Right ventricle myocardium superior (tissue), 1 donor: ENCODE results near the gene MAP7D1. TPM values are rescaled to one million over a fixed set of nuclear protein-coding genes. Genes with fewer than 3 reads are reported as not detected.

Experiments
- ATAC-seq: fragments of 200-7000 bp; cut with Tn5 transposase; one replicate; pipeline ENCODE4 v1.9.1; 2020; ENCODE audit warnings: mild to moderate bottlenecking; ENCODE audit not compliant: poor library complexity
- DNase-seq: peaks from one replicate; pipeline ENCODE4 v3.0.0-alpha.2; 2020
- intact Hi-C: fragments of 100-400 bp; cut with DNase I; formaldehyde crosslinking; loops from one replicate; pipeline ENCODE4 v1.11.2; 2022
- long read RNA-seq: library from polyadenylated mRNA; unstranded; transcript quantifications from one replicate; pipeline ENCODE4 v2.0.0, GENCODE V29; 2021
- total RNA-seq: library from RNA; stranded (reverse); fragmentation: NEBNext Ultra II Directional; extraction: Animal tissue kit (Norgen Biotek cat#: 25700); gene quantifications from one replicate; pipeline ENCODE4 v1.2.1, GENCODE V29; 2021
- donor health status: DM: no; HTN: yes; CAD: no; lungs with severe emphysema.

The MAP7D1 gene
- total RNA-seq = 390 TPM
- long read RNA-seq, transcript MAP7D1-203 (18 exons, 3,238 nt) = major isoform, 148 of 878 reads
- long read RNA-seq, transcript MAP7D1-204 (17 exons, 3,324 nt) = minor isoform, 17 of 878 reads
- long read RNA-seq, transcript MAP7D1-201 (16 exons, 3,456 nt) = minor isoform, 89 of 878 reads
- long read RNA-seq, partial matches to known transcripts = 225 of 878 reads
- long read RNA-seq, other reads (novel, unspliced or antisense) = 398 of 878 reads

DNA sequence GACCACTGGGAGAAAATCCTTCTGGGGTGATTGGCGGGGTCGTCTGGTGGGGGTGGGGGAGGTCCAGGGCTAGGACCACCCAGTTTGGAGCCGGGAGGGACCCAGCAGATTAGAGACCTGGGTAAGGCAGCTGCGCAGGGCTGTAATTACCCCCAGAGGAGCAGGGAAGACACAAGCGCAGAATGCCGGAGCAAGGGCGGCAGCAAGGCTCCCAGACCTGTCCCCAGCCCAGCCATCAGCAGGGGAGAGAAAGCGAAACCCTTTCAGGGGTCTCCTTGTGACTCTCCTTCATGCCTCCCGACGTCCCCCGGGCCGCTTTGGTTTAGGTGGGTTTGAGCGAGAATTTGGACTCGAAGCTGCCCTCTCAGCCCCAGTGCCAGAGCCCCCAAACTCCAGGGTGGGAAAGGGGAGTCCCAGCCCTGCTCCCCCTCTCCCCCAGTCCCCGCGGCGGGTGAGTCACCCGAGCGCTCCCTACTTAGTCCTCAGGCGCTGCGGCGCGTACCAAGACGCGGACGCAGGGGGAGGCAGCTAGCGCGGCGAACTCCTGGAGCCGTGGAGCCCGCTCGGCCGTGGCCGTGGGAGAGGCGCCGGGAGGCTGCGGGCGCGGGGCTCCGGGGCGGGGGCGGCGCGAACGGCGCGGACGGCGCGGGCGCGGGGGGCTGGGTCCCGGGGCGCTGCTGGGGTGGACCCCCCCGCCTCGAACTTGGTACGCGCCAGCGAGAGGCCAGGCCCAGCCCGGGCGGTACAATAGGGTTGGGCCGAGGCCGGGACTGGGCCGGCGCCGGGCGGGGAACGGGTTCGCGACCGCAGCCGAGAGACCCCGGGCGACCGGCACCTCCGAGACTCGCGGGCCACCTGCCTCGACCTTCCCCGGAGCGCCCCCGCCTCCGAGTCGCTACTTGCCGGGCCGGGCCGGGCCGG, at the start of gene MAP7D1:
Gene MAP7D1, plus strand, starts transcription at position 753 of the 921 bp plus-strand sequence. CDS start 258 bp downstream, outside the sequence.
- intact Hi-C loops = loop anchor here (2.0 to 10.0 kb wide), 3 partner anchors 33 to 132 kb away; partner anchors contain the start of gene THRAP3
- DNase-seq (peak; percentile 94), ATAC-seq (peak; percentile 68)

DNA sequence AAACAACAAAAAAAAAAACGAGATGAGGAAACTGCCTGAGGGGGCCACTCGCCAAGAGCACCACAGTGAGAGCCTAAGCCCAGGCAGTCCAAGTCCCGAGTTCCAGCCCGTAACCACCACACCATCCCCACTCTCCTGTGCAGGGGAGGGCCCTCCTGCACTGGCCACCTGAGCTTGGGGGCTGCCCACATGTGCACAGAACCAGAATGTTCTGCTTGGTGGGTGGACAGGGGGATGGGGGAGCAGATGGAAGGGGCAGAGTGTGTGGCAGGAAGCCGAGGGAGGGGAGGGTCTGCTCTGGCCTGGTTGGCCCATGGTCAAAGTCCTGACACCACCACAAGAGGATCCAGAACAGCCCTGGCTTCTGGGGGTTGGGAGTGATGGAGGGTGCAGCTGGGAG, 49.7 kb upstream of the MAP7D1 start:
- ATAC-seq = no peak
- intact Hi-C loops = no loop called here
- DNase-seq = no peak

DNA sequence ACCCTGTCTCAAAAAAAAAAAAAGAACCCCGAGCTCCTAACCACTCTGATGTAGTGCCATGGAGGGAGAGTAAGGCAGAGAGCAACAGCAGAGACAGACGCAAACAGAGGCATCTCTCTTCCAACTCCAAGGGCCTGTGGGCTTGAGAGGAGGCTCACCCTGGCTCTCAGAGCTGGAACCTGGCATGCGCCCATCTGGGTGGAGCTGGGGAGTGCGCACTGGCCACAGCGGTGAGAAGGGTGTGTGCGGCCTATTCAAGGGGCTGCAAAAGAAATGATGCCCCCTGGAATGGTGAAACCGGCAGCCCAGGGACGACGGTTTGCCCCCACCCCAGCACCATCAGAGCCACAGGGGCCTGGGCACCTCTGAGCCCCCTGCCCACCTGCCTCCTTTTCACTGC, 48.6 kb upstream of the MAP7D1 start:
- DNase-seq = no peak
- ATAC-seq = no peak
- intact Hi-C loops = no loop called here

DNA sequence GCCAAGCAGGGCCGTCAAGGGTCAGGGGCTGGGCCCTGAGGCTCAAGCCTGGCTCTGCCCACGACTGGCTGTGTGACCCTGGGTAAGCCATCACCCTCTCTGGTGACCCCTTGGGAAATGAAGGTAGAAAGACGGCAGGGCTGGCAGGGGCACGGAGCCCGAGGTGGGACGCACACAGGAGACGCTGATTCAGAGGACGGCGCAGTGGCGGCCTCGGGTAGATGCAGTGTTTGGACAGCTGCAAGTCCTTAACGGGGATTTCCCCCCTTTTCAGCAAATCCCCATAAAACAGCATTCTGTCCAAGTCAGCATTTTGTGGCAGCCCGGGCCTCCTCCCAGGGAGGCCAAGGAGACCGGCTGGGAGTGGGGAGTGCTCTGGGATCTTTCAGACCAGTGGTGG, 47.6 kb upstream of the MAP7D1 start:
- no peak for DNase-seq
- ATAC-seq = no peak
- intact Hi-C loops = no loop called here

DNA sequence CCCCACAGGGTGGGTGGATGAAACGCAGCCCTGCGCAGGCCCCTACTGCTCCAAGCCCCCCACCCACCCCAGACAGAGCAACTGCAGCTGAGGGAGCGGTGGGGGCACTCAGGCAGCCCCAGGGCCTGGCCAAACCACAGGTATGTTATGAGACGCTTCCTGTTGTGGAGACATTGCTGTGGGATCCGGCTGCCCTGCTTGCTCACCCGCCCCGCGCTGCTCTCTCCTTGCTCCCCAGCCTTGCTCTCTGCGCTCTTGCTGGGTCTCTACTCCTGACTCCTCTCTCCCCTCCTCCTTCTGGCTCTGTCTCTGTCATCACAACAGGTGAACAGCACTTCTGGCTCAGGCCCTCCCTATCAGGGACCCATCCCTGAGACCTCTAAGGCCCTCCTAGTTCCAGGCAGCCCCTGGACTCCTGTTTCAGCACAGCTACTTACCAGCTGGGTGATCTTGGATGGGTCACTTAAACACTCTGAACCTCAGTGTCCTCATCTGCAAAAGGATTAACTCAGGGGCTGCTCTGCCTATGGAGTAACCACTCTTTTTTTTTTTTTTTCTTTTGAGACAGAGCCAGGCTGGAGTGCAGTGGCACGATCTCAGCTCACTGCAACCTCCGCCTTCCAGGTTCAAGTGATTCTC, 46.8 kb upstream of the MAP7D1 start:
- intact Hi-C loops = no loop called here
- ATAC-seq (no peak), DNase-seq (no peak)

DNA sequence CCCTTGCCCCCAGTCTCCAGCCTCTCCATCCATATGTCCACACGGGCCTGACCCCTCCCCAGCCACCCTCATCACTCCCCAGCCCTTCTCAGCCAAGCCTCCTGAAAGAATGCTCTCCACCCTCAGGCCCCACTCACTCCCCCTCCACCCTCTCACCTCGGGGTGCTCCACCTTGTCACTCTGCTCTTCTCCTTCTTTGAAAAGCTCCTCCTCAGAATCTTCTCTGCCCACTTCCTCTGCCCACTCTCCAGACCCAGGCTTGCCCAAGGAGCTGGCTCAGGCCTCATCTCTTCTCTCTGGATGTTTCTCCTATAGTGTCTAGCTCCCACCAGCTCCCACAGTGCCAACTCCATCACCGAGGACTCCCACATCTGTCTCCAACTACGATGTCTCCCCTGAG, 44.8 kb upstream of the MAP7D1 start:
- no peak for DNase-seq
- no peak for ATAC-seq
- intact Hi-C loops = no loop called here

DNA sequence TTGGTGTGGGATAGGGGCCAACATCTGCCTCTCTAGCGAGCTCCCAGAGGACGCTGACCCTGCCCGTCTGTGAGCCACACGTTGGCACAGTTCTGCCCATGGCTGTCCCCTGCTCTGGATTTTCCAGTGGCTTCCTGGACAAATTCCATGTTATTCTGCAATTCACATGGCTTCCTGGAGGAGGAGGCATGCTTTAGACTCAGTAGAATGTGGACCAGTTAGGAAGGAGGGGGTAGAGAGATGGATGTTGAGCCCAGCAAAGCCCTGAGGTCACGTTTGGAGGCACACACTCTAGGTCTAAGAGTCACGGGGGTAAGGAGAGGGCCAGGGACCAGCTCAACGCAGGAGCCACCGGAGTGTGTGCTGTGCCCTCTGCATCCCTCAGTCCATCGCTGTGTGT, 43.1 kb upstream of the MAP7D1 start:
- ATAC-seq (no peak), DNase-seq (no peak)
- intact Hi-C loops = no loop called here

DNA sequence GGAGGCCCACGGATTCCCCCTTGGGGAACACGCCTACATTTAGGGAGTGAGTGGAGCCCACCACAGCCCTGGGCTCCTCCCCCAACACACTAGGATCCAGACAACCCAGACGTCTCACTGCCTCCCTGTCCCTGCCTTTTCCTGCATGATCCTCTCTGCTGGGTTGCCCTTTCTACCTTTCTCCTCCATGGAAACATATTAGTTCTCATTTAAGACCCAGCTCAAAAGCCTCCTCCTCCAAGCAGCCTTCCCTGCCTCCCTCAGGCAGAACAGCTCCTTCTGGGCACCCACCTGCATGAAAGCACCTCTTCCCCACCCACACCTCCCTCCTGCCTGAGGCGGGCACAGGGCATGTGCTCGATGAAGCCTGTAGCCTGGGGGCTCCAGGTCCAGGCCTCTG, 41.6 kb upstream of the MAP7D1 start:
- no peak for DNase-seq
- ATAC-seq = no peak
- intact Hi-C loops = no loop called here

DNA sequence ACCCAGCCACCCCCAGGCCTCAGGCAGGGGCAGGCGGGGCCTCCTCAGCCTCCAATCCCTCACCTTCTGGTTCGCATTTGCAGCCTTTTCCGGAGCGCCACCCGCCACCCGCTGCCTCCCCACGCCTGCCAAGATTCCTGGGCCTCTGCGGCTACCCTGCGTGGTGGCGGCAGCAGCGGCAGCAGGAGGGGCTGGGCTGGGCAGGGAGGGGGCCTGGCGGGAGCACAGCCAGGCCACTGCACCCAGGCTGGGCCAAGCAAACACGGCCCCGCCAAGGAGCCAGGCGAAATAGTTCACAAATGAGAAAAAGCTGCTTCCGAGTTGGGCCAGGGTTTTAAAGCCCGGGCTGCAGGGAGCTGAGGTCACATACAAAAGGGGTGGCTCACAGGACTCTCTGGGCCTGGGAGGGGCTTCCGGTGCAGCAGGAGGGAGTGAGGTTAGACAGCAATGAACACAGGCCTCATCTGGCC, 40.7 kb upstream of the MAP7D1 start:
- ATAC-seq = peak; percentile 44
- peak; percentile 58 for DNase-seq
- intact Hi-C loops = no loop called here

DNA sequence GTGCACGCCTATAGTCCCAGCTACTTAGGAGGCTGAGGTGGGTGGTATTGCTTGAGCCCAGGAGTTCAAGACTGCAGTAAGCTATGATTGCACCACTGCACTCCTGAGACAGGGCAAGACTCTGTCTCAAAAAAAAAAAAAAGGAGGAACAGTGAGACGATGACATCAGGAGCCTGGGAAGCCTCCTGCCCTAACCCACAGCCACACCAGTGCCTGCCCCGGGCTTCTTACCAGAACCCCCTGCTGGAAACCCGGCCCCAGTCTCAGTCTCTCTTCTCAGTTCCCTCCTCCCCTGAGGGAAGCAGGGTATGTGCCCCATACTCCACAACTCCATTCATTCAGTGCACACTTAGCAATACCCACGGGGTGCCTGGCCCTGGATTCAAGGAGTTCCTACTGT, 40.0 kb upstream of the MAP7D1 start:
- no peak for DNase-seq
- peak; percentile 47 for ATAC-seq
- intact Hi-C loops = no loop called here

DNA sequence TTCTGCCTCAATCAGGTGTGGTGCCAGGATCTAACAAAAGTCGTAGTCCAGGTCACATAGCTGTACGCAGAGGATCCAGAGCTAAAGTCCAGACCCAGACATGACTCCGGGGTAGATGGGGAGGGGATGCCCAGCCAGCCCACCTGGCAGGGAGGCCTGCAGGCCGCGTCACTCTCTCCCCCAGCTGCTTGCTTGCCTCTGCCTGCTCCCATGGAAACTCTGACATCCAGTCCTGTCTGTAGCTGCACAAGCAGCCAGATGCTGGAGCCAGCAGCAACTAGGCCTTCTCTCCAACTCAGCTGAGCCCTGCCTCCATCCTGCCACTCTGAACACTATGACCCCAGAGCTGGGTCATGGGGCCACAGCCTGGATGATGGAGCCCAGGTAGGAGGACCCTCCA, 39.1 kb upstream of the MAP7D1 start:
- no peak for DNase-seq
- no peak for ATAC-seq
- intact Hi-C loops = no loop called here

DNA sequence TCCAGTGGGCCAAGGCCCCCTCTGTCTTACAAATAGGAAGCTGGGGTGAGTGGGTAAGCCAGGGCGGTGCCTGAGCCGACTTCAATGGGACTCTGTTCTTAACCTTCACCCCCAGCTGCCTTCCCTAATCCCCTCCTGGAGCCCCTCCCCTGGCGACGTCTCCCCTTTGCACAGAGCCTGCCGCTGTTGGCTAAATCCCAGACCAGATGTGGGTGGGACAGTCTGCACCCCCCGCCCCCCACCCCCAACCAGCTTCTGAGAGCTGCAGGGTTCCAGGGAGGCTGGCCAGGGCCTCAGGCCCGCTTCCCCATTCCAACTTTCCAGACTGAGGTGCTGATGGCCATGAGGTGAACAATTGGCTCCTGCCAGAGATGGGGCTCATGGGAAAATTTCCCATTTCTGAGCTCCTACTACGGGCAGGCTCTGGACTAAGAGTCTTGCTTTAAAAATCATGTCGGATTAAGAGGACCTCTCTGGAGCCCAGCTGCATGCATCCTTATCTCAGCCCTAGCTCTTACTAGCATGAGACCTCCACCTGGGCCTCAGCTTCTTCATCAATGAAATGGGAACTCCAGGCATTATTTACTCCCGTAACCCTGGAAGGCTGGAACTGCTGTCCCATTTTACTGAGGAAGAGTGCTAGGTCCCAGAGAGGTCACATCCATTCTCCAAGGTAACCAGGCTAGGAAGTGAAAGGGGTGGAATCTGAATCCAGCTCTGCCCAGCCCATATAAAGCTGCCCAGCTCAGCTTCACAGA, 37.3 kb upstream of the MAP7D1 start:
- DNase-seq = no peak
- no peak for ATAC-seq
- intact Hi-C loops = no loop called here

DNA sequence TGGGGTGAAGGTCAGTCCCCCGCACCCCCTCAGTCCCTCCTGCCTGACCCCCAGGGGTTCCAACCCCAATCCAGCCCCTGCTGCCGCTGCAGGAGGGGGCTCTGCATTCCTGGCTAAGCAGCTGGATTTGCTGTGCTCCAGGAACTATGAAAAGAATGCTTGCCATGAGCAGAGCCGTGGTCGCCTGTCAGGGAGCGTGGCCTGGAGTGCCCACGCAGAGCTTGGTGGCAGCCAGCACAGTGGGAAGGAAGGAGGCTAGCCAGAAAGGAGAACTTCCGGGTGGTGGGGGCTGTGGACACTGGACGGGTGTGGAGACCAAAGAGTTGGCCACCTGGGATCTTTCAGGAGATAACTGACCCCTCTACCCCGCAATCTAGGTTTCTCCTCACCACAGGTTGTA, 36.5 kb upstream of the MAP7D1 start:
- intact Hi-C loops = no loop called here
- ATAC-seq (no peak), DNase-seq (no peak)

DNA sequence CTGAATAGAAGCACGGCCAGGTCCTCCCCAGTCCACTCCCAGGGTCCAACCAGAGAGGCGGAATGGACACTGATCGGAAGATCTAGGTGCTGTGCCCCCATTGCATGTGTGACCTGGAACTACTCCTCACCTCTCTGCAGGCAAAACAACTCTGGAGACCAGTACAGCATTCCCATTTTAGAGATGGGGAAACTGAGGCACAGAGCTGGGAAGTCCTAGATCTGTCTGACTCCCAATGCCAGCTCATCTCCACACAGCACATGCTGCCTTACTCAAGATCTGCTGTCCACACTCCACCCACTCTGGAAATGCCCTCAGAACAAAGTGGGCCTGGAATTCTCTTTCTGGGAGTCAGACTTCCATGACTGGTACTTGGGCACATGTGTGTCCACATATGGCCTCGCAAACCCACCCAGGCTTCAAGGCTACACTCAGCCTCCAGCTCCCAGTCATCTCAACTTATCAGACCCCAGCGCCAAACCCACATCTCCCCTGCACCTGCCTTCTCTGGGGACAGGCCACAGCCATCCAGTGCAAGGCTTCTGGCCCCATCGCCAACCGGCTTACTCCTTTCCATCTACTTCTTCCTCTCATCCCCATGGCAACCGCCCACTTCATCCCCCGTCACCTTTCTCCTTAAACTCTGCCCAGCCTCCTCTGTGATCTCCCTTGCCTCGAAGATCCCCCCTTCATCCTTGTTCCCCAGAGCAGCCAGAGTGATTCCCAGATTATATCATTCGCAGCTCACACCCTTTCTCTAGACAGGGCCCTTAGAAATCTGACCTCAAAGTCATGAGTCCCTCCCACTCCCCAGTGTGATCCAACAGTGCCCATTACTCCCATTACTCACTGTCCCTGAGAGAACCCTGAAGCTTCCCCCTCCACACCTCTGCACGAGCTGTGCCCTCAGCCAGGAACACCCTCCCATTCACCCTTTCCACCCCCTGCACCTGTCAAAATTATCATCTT, 33.6 kb upstream of the MAP7D1 start:
- DNase-seq = no peak
- no peak for ATAC-seq
- intact Hi-C loops = no loop called here

DNA sequence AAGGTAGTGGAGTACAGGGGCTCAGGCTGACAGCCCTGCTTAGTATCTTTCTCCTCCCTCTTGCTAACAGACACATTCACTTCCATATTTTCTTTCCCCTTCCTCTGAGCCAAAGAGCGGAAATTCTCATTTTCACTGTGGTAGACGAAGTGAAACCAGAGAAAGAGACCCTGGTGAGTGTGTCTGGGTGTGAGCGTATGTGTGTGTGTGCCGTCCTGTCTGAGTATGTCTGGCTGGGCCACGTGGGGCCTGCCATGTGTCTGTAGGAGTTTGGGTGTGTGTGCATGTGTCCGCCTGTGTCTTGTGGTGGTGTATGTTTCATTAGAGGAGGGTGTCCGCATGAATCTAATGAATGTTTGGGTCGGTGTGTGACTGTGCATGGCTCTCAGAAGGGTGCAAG, 32.6 kb upstream of the MAP7D1 start:
- intact Hi-C loops = no loop called here
- peak; percentile 65 for DNase-seq
- peak; percentile 54 for ATAC-seq

DNA sequence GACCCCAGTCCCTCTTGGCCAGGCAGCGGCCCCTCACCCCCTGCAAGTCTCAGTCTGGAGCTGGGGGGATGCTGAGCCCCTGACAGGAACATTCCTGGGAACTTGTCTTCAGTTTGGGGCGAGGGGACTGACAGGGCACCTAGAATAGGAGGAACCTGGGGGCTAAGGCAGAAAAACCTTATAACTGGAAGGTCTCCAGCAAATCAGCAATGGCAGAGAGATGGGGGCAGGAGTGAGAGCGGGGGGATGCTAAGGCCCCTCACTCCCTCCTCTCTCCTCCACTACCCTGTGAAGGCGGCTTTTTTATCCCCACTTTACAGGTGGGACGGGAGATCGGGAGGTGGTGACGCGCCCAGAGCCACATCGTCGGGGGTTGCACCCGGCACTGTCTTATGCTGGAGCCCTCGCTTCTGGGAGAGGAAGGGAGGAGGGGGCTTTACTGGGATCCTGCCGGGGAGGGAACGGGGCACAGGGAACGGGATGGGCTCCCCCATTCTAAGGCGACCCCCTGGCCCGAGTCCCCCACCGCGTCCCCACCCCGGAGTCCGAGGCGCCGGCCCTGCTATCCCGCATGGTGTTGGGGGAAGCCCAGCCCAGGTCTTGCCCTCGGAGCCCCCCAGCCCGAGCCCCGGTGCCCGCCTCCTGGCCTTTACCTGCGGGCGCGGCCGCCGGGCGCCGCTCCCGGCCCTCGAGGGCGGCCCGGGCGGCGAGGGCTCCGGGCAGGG, 31.4 kb upstream of the MAP7D1 start:
- intact Hi-C loops = no loop called here
- ATAC-seq (no peak), DNase-seq (no peak)
